GM12878 (cell line): Measurements from ENCODE around the gene SPATS2L. TPM values are rescaled to one million over a fixed set of nuclear protein-coding genes. Genes with fewer than 3 reads are reported as not detected.
A peak's percentile ranks its signal among the peaks of the same experiment; 100 is the strongest.

Source experiments
- ATAC-seq: fragments of 200-7000 bp; cut with Tn5 transposase; 3 replicates; pipeline ENCODE4 v1.9.1; 2020; ENCODE audit warnings: mild to moderate bottlenecking, moderate library complexity
- BruUV-seq: library from RNA; stranded (reverse); fragments of 400-500 nt; replicated peaks from 2 replicates; lab custom pipeline; 2021; lab: Mats Ljungman, UMichigan
- CTCF ChIA-PET: fragments of 300-600 bp; sonication (Branson Sonifier 250); formaldehyde crosslinking; extraction: SDS; loops from one replicate; lab custom pipeline; 2021; ENCODE audit warnings: inconsistent platforms; lab: Yijun Ruan, JAX
- POLR2A ChIA-PET: fragments of 350-600 bp; formaldehyde crosslinking; extraction: SDS; loops from one replicate; lab custom pipeline; 2021; ENCODE audit warnings: inconsistent platforms; lab: Charles Lee
- RAD21 ChIA-PET: fragments of 300-600 bp; sonication (Branson Sonifier 250); formaldehyde crosslinking; loops from one replicate; lab custom pipeline; 2023; ENCODE audit warnings: antibody characterized with exemption; ENCODE audit not compliant: unreplicated experiment; lab: Charles Lee
- SMC1A ChIA-PET: fragments of 300-600 bp; sonication (Branson Sonifier 250); formaldehyde crosslinking; loops from one replicate; lab custom pipeline; 2023; ENCODE audit not compliant: unreplicated experiment, uncharacterized antibody; lab: Charles Lee
- DNase-seq: peaks from one replicate; pipeline ENCODE4 v3.0.0-alpha.2; 2011; ENCODE audit warnings: low read depth, low spot score
- FAIRE-seq: peaks from 3 replicates; lab custom pipeline; 2011; peaks lifted over from hg19 to GRCh38; lab: Jason Lieb, UNC
- H2AFZ ChIP-seq: 2 replicates; pipeline ENCODE4 v1.6.0; 2011; ENCODE audit warnings: low read depth, low read length, control low read depth; ENCODE audit not compliant: control insufficient read depth
- H3K27ac ChIP-seq: 2 replicates; pipeline ENCODE4 v1.5.1; 2011; ENCODE audit warnings: control low read depth; ENCODE audit not compliant: control insufficient read depth, insufficient read depth
- H3K27me3 ChIP-seq, 2 experiments: replicated peaks in 1 of 2; 2 replicates each; pipeline versions ENCODE4 v1.6.0 to v1.6.1; 2011; ENCODE audit warnings: low read length in 1 of 2; ENCODE audit not compliant: control insufficient read depth in 2 of 2, insufficient read depth in 2 of 2
- H3K36me3 ChIP-seq, 2 experiments: 2 replicates each; pipeline ENCODE4 v1.5.1; 2011; ENCODE audit warnings: low read length in 1 of 2; ENCODE audit not compliant: control insufficient read depth in 2 of 2, insufficient read depth in 2 of 2
- H3K4me1 ChIP-seq: 2 replicates; pipeline ENCODE4 v1.6.1; 2011; ENCODE audit warnings: mild to moderate bottlenecking, low read length, moderate library complexity, mixed read lengths; ENCODE audit not compliant: control insufficient read depth, insufficient read depth
- H3K4me2 ChIP-seq: 2 replicates; pipeline ENCODE4 v1.6.0; 2011; ENCODE audit warnings: control low read depth; ENCODE audit not compliant: control insufficient read depth, insufficient read depth
- H3K4me3 ChIP-seq: fragments of 200-600 bp; sonication (generic); 2 replicates; pipeline ENCODE4 v1.5.1; 2016
- H3K79me2 ChIP-seq: 2 replicates; pipeline ENCODE4 v1.6.0; 2011; ENCODE audit warnings: low read length; ENCODE audit not compliant: control insufficient read depth, insufficient read depth
- H3K9ac ChIP-seq: 2 replicates; pipeline ENCODE4 v1.8.0; 2011; ENCODE audit warnings: low read length, control low read depth, mixed read lengths; ENCODE audit not compliant: control insufficient read depth, insufficient read depth
- H3K9me3 ChIP-seq: replicated peaks from 3 replicates; pipeline ENCODE4 v1.5.1; 2011; ENCODE audit warnings: mild to moderate bottlenecking, low read length; ENCODE audit not compliant: control insufficient read depth, insufficient read depth
- H4K20me1 ChIP-seq: 2 replicates; pipeline ENCODE4 v1.6.0; 2011; ENCODE audit not compliant: control insufficient read depth, insufficient read depth
- BCL11A ChIP-seq: IDR thresholded peaks from 2 replicates; pipeline ENCODE4 v1.6.1; 2011; ENCODE audit warnings: low read depth, low read length
- BRCA1 ChIP-seq: IDR thresholded peaks from 2 replicates; pipeline ENCODE4 v1.6.1; 2011; ENCODE audit warnings: low read depth, low read length, improper control_type of control experiment
- CBX3 ChIP-seq: fragments of 200-600 bp; sonication (generic); IDR thresholded peaks from 2 replicates; pipeline ENCODE4 v1.6.1; 2016; ENCODE audit warnings: low read depth, borderline replicate concordance
- CHD1 ChIP-seq: IDR thresholded peaks from 2 replicates; pipeline ENCODE4 v1.6.1; 2012; ENCODE audit warnings: low read depth, low read length, improper control_type of control experiment
- E4F1 ChIP-seq: fragments of 450-650 bp; IDR thresholded peaks from 2 replicates; pipeline ENCODE4 v1.6.1; 2018; ENCODE audit warnings: borderline replicate concordance, mild to moderate bottlenecking; ENCODE audit not compliant: partially characterized antibody
- ESRRA ChIP-seq: IDR thresholded peaks from 2 replicates; pipeline ENCODE4 v1.6.1; 2012; ENCODE audit warnings: mild to moderate bottlenecking, low read length, improper control_type of control experiment
- HDAC2 ChIP-seq: fragments of 200-600 bp; sonication (generic); IDR thresholded peaks from 2 replicates; pipeline ENCODE4 v1.6.1; 2017
- IKZF2 ChIP-seq, 2 experiments: fragments of 450-650 bp; IDR thresholded peaks; 2 replicates each; pipeline ENCODE4 v1.6.1; 2017; ENCODE audit warnings: mild to moderate bottlenecking in 2 of 2, moderate library complexity in 2 of 2
- MTA2 ChIP-seq: fragments of 450-650 bp; IDR thresholded peaks from 2 replicates; pipeline ENCODE4 v1.6.1; 2016; ENCODE audit warnings: low read depth, mild to moderate bottlenecking, moderate library complexity
- RCOR1 ChIP-seq: conservative IDR thresholded peaks from 2 replicates; pipeline ENCODE4 v1.6.1; 2012; ENCODE audit warnings: low read depth, low read length, improper control_type of control experiment
- SMC3 ChIP-seq: IDR thresholded peaks from 2 replicates; pipeline ENCODE4 v1.6.1; 2011; ENCODE audit warnings: low read length, improper control_type of control experiment, borderline replicate concordance
- ZNF217 ChIP-seq: fragments of 450-650 bp; IDR thresholded peaks from 2 replicates; pipeline ENCODE4 v1.6.1; 2017; ENCODE audit warnings: antibody characterized with exemption, mild to moderate bottlenecking
- ZNF274 ChIP-seq: IDR thresholded peaks from one replicate; pipeline ENCODE4 v1.8.0; 2011; ENCODE audit not compliant: insufficient read length, insufficient read depth
- ZNF384 ChIP-seq: IDR thresholded peaks from 2 replicates; pipeline ENCODE4 v1.6.1; 2012; ENCODE audit warnings: low read depth, mild to moderate bottlenecking, low read length, improper control_type of control experiment, borderline replicate concordance
- WGBS: methylation state at CpG from one replicate; pipeline ENCODE4 v1.1.6; 2016; ENCODE audit warnings: low lambda C conversion rate; ENCODE audit not compliant: insufficient replicate concordance, insufficient coverage; ENCODE audit errors: missing lambda C conversion rate; 5-methylcytosine and 5-hydroxymethylcytosine counted together
- in situ Hi-C: fragments of 300-500 bp; cut with MboI; formaldehyde crosslinking; loops from 9 replicates; pipeline ENCODE4 v1.14.3; 2018; ENCODE audit warnings: mixed read lengths
- intact Hi-C: fragments of 100-400 bp; cut with micrococcal nuclease; formaldehyde crosslinking; loops from one replicate; pipeline ENCODE4 v1.14.2; 2022; ENCODE audit not compliant: unreplicated experiment
- polyA plus RNA-seq, 11 experiments: library from polyadenylated mRNA; depleted of rRNA in 4 of 11; unstranded in 6 of 11; stranded (reverse) in 5 of 11; fragments of >200 nt; fragmentation: Nextera tagmentation in 4 of 11; fragmentation: Illumina TruSeq in 1 of 11; extraction: Ambion mirVana in 4 of 11; extraction: Trizol in 1 of 11; gene quantifications; 1 replicate in 1 of 11; 2 replicates in 10 of 11; pipeline versions ENCODE4 v1.2.1 to v1.2.3, GENCODE V29; 2011 to 2016; ENCODE audit warnings: inconsistent platforms in 2 of 11, missing spikeins in 2 of 11, low read depth in 1 of 11
- total RNA-seq, 4 experiments: library from RNA; depleted of rRNA in 3 of 4; stranded (reverse); fragments of >200 nt in 3 of 4; fragmentation: Illumina TruSeq in 1 of 4; extraction: Trizol in 1 of 4; gene quantifications; 2 replicates each; pipeline versions ENCODE4 v1.2.1 to v1.2.3, GENCODE V29; 2013 to 2021
- TF ChIP-seq, protein P1 (sequence below): fragments of 450-650 bp; IDR thresholded peaks from 2 replicates; pipeline ENCODE4 v1.6.1; 2017; ENCODE audit warnings: antibody characterized with exemption, mild to moderate bottlenecking, moderate library complexity

Gene SPATS2L
- total and polyA plus RNA-seq, 10 of the 15 experiments (the other 5 are each of a cell fraction or from before 2014, with no cell fraction given): 5.2 to 30.0 (median 20.1) TPM

DNA sequence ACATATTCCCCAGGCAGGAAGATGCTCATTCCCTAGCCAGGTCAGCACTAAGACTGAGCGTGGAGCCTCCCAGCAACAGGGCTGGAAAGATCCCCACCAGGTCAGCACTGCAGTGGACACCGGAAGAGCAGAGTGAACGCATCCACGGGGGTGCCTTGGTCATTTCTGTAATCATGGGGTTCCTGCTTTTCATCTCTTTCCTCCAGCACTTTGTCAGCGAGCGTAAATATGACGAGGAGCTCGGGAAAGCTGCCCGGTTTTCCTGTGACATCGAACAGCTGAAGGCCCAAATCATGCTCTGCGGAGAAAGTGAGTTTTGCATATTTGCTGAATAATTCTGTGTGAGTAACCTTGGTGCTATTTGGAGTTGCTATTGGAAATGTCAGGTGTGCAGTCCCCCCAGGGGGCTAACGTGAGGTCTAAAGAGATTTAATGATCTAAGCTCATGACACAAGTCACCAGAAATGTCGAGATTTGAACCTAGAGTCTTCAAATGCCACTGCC, 163.3 kb downstream of the SPATS2L start (continued):
- TF ChIP-seq E4F1 (no peak), CBX3 (no peak)

DNA sequence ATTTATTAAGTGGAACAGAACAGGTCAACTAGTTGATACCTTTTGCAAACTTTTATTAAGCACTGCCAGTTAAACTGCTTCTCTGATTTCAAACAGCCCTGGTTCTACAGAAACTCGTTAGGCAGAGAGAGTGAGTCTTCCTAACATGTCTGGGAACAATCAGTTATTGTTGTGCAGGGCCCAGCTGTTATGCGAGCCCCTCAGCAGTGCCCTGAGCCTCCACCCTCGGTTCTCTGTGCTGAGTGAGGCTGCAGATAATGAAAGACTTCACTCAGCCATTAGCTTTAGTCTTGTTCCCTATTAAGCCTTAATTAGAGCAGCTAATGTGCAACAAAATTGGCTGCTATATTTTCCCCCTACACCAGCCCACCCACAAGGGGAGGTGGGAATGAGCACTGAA, 163.7 kb downstream of the SPATS2L start:
- H3K27me3 ChIP-seq: no peaks in the 10 kb centered on the region
- in situ Hi-C loops (loop anchor here (5.0 kb wide), 1 partner anchor 493 kb away; no protein-coding TSS in a partner anchor), intact Hi-C loops (loop anchor here (2.0 kb wide), 2 partner anchors 15 to 163 kb away; partner anchors contain the start of gene SPATS2L)
- H3K4me3 ChIP-seq: no peak overlapping the region
- H3K27ac ChIP-seq: no peak overlapping the region
- SMC1A ChIA-PET: interaction anchor here (0.5 to 5.3 kb wide), 14 partner anchors 9 to 491 kb away, joined by 3 to 74 read pairs (median 6); partner anchors contain the start of gene SPATS2L
- WGBS: 95% methylated on average over 3 of the region's 3 CpGs
- CTCF ChIA-PET: interaction anchor here (0.7 to 4.9 kb wide), 10 partner anchors 9 to 491 kb away, joined by 3 to 147 read pairs (median 25); no protein-coding TSS in a partner anchor
- H4K20me1 ChIP-seq: no peaks in the 10 kb centered on the region
- no TSS peak for BruUV-seq
- no peak for FAIRE-seq
- no peaks in the 10 kb centered on the region for H3K9me3 ChIP-seq
- H3K79me2 ChIP-seq: no peaks in the 10 kb centered on the region
- POLR2A ChIA-PET: interaction anchor here (0.5 to 1.3 kb wide), 5 partner anchors 12 to 559 kb away, joined by 3 to 9 read pairs (median 3); no protein-coding TSS in a partner anchor
- no peak overlapping the region for H2AFZ ChIP-seq
- 0 out of 2 replicates have a peak overlapping the region, but pooled peaks have one; percentile 7 for H3K4me2 ChIP-seq
- H3K4me1 ChIP-seq: peaks cover 30% of the 10 kb centered on the region
- H3K36me3 ChIP-seq: peaks cover 0 to 4% of the 10 kb centered on the region in 2 experiments
- RAD21 ChIA-PET: interaction anchor here (0.6 to 5.5 kb wide), 7 partner anchors 8 to 268 kb away, joined by 3 to 91 read pairs (median 5); partner anchors contain the start of gene SPATS2L
- ATAC-seq: no peak
- no peak for DNase-seq
- no peak overlapping the region for H3K9ac ChIP-seq
- TF ChIP-seq HDAC2: no peak
- TF ChIP-seq ZNF217: no peak
- TF ChIP-seq ZNF274: no peak
- no peak for TF ChIP-seq BRCA1
- no peak for TF ChIP-seq ESRRA
- TF ChIP-seq, protein P1, sequence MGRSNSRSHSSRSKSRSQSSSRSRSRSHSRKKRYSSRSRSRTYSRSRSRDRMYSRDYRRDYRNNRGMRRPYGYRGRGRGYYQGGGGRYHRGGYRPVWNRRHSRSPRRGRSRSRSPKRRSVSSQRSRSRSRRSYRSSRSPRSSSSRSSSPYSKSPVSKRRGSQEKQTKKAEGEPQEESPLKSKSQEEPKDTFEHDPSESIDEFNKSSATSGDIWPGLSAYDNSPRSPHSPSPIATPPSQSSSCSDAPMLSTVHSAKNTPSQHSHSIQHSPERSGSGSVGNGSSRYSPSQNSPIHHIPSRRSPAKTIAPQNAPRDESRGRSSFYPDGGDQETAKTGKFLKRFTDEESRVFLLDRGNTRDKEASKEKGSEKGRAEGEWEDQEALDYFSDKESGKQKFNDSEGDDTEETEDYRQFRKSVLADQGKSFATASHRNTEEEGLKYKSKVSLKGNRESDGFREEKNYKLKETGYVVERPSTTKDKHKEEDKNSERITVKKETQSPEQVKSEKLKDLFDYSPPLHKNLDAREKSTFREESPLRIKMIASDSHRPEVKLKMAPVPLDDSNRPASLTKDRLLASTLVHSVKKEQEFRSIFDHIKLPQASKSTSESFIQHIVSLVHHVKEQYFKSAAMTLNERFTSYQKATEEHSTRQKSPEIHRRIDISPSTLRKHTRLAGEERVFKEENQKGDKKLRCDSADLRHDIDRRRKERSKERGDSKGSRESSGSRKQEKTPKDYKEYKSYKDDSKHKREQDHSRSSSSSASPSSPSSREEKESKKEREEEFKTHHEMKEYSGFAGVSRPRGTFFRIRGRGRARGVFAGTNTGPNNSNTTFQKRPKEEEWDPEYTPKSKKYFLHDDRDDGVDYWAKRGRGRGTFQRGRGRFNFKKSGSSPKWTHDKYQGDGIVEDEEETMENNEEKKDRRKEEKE: no peak
- no peak for TF ChIP-seq CHD1
- TF ChIP-seq RCOR1: no peak
- 0 out of 2 replicates have a peak, but pooled peaks have one; percentile 7 for TF ChIP-seq SMC3
- no peak for TF ChIP-seq E4F1
- TF ChIP-seq ZNF384: no peak
- TF ChIP-seq IKZF2 (IDR thresholded peaks at IDR 0.05): peak; percentile 6 to 26; a peak in 3 of 4 replicates
- TF ChIP-seq BCL11A: peak; percentile 13; the same call in 1 of the 2 replicates
- peak; percentile 75 for TF ChIP-seq MTA2
